OCI-LY7 (cell line): ENCODE results near the gene WDR36. TPM values are rescaled to one million over a fixed set of nuclear protein-coding genes. Genes with fewer than 3 reads are reported as not detected.

Experiments
- BruUV-seq: library from RNA; stranded (reverse); fragments of 400-500 nt; replicated peaks from 2 replicates; lab custom pipeline; 2021; lab: Mats Ljungman, UMichigan
- CTCF ChIA-PET: fragments of 300-600 bp; sonication (Branson Sonifier 250); formaldehyde crosslinking; loops from one replicate; lab custom pipeline; 2022; ENCODE audit warnings: antibody characterized with exemption; ENCODE audit not compliant: unreplicated experiment; lab: Charles Lee
- POLR2A ChIA-PET: fragments of 300-600 bp; sonication (Branson Sonifier 250); formaldehyde crosslinking; loops from one replicate; lab custom pipeline; 2022; ENCODE audit warnings: antibody characterized with exemption; lab: Charles Lee
- DNase-seq: peaks from one replicate; pipeline ENCODE4 v3.0.0-alpha.2; 2015; ENCODE audit warnings: low spot score
- H2AFZ ChIP-seq: fragments of 200-600 bp; sonication (generic), shearing (Covaris generic); 2 replicates; pipeline ENCODE4 v1.6.1; 2014; ENCODE audit warnings: mild to moderate bottlenecking, antibody characterized with exemption, low read length, moderate library complexity
- H3K27ac ChIP-seq: fragments of 200-600 bp; sonication (generic); 2 replicates; pipeline ENCODE4 v1.5.1; 2014; ENCODE audit warnings: mixed run types, low read depth, mild to moderate bottlenecking, moderate library complexity, low read length, inconsistent platforms; ENCODE audit not compliant: poor library complexity, severe bottlenecking
- H3K36me3 ChIP-seq: fragments of 200-600 bp; sonication (generic); 2 replicates; pipeline ENCODE4 v1.6.1; 2014; ENCODE audit warnings: mild to moderate bottlenecking, antibody characterized with exemption, low read length, moderate library complexity, mixed read lengths; ENCODE audit not compliant: insufficient read depth
- H3K4me1 ChIP-seq: fragments of 200-600 bp; sonication (generic); 2 replicates; pipeline ENCODE4 v1.5.1; 2014; ENCODE audit warnings: mild to moderate bottlenecking, low read length; ENCODE audit not compliant: insufficient read depth, poor library complexity, severe bottlenecking
- H3K4me2 ChIP-seq: fragments of 200-600 bp; sonication (generic); 2 replicates; pipeline ENCODE4 v1.6.1; 2014; ENCODE audit warnings: mild to moderate bottlenecking, low read length
- H3K4me3 ChIP-seq: fragments of 200-600 bp; sonication (generic); 2 replicates; pipeline ENCODE4 v1.5.1; 2014; ENCODE audit warnings: mild to moderate bottlenecking, low read depth, low read length; ENCODE audit not compliant: poor library complexity, severe bottlenecking
- H3K79me2 ChIP-seq: fragments of 200-600 bp; sonication (generic); 2 replicates; pipeline ENCODE4 v1.6.1; 2016; ENCODE audit warnings: low read depth, mild to moderate bottlenecking, low read length, moderate library complexity, mixed read lengths; ENCODE audit not compliant: insufficient read depth
- H3K9me2 ChIP-seq: fragments of 200-600 bp; sonication (generic); 2 replicates; pipeline ENCODE4 v1.6.1; 2016; ENCODE audit warnings: mild to moderate bottlenecking, low read length, mixed read lengths; ENCODE audit not compliant: insufficient read depth
- H3K9me3 ChIP-seq: fragments of 200-600 bp; sonication (generic); 2 replicates; pipeline ENCODE4 v1.6.1; 2014; ENCODE audit warnings: mild to moderate bottlenecking, mixed run types, low read length, mixed read lengths
- H4K20me1 ChIP-seq: fragments of 200-600 bp; sonication (generic); 2 replicates; pipeline ENCODE4 v1.6.1; 2014; ENCODE audit warnings: mild to moderate bottlenecking, antibody characterized with exemption, low read length, moderate library complexity, mixed read lengths; ENCODE audit not compliant: insufficient read depth
- CTCF ChIP-seq: fragments of 200-600 bp; sonication (generic); conservative IDR thresholded peaks from 2 replicates; pipeline ENCODE4 v1.5.1; 2014; ENCODE audit warnings: mild to moderate bottlenecking, antibody characterized with exemption, low read length, moderate library complexity, mixed read lengths
- EZH2phosphoT487 ChIP-seq: fragments of 200-600 bp; sonication (generic); IDR thresholded peaks from 2 replicates; pipeline ENCODE4 v1.6.1; 2018; ENCODE audit warnings: low read depth, borderline replicate concordance, mild to moderate bottlenecking, mixed run types, antibody characterized with exemption, low read length, moderate library complexity, mixed read lengths
- intact Hi-C: fragments of 100-400 bp; cut with micrococcal nuclease; formaldehyde crosslinking; loops from one replicate; pipeline ENCODE4 v1.10.0; 2022; ENCODE audit not compliant: unreplicated experiment
- total RNA-seq, 2 experiments: library from RNA; depleted of rRNA in 1 of 2; stranded (reverse); fragments of >200 nt in 1 of 2; shearing (Covaris generic) in 1 of 2; gene quantifications; 2 replicates each; pipeline ENCODE4 v1.2.3, GENCODE V29; 2014 to 2022

The WDR36 gene
- total RNA-seq, 2 experiments from 2014 or later, result 46.5 to 49.4 TPM

DNA sequence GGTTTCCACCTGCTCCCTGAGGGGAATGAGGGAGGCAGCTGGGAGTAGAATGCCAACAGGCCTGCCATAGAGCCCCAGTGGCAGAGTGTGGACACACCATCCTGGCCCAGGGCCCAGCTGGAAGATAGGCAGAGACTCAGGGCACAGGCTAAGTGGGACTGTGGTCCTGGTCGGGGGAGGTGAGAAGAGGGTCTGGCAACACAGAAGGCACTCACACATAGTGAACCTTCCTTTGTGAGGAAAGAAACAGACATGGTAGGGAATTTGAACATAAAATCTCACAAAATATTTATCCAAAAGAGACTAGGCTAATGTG is 41.2 kb downstream of the WDR36 start:
- intact Hi-C loops, result no loop called here
- Histone ChIP-seq H4K20me1 (no peaks in the 10 kb centered on the region), H2AFZ (no peak overlapping the region), H3K4me2 (no peak overlapping the region), H3K4me1 (no peaks in the 10 kb centered on the region), H3K9me2 (no peaks in the 10 kb centered on the region), H3K4me3 (no peak overlapping the region), H3K36me3 (peaks cover 17% of the 10 kb centered on the region; the same call in 1 of the 2 replicates), H3K9me3 (no peaks in the 10 kb centered on the region), H3K79me2 (no peaks in the 10 kb centered on the region), H3K27ac (no peak overlapping the region)
- TF ChIP-seq EZH2phosphoT487 (no peak), CTCF (no peak)
- ChIA-PET POLR2A (interaction anchor here (0.6 kb wide), 1 partner anchor 279 kb away, joined by 3 read pairs; no protein-coding TSS in a partner anchor), CTCF (no interaction called here)
- DNase-seq, result no peak
- no TSS peak for BruUV-seq

GRCh38 chr5:111134087-111134486 is 41.9 kb downstream of the WDR36 start:
- intact Hi-C loops, result no loop called here
- POLR2A ChIA-PET, result interaction anchor here (0.6 kb wide), 2 partner anchors 12 to 34 kb away, joined by 3 read pairs; no protein-coding TSS in a partner anchor
- no peak overlapping the region for H3K27ac ChIP-seq
- no peak for TF ChIP-seq CTCF
- TF ChIP-seq EZH2phosphoT487, result no peak
- H3K9me3 ChIP-seq, result no peaks in the 10 kb centered on the region
- H3K79me2 ChIP-seq, result no peaks in the 10 kb centered on the region
- BruUV-seq, result no TSS peak
- no peak for DNase-seq
- H3K36me3 ChIP-seq, result peaks cover 10% of the 10 kb centered on the region; the same call in 1 of the 2 replicates
- no peak overlapping the region for H2AFZ ChIP-seq
- no peak overlapping the region for H3K4me3 ChIP-seq
- no peaks in the 10 kb centered on the region for H4K20me1 ChIP-seq
- CTCF ChIA-PET, result no interaction called here
- no peaks in the 10 kb centered on the region for H3K4me1 ChIP-seq
- no peak overlapping the region for H3K4me2 ChIP-seq
- no peaks in the 10 kb centered on the region for H3K9me2 ChIP-seq

- BruUV-seq, result no TSS peak
- intact Hi-C loops, result no loop called here
- Histone ChIP-seq H3K9me3 (no peaks in the 10 kb centered on the region), H3K4me2 (no peak overlapping the region), H4K20me1 (no peaks in the 10 kb centered on the region), H3K9me2 (no peaks in the 10 kb centered on the region), H3K27ac (no peak overlapping the region), H3K4me1 (no peaks in the 10 kb centered on the region), H3K36me3 (peaks cover 3% of the 10 kb centered on the region; the same call in 1 of the 2 replicates), H2AFZ (no peak overlapping the region), H3K79me2 (no peaks in the 10 kb centered on the region), H3K4me3 (no peak overlapping the region)
- ChIA-PET POLR2A (interaction anchor here (0.7 to 0.8 kb wide), 2 partner anchors 11 to 36 kb away, joined by 3 read pairs; no protein-coding TSS in a partner anchor), CTCF (no interaction called here)
- DNase-seq, result no peak
- TF ChIP-seq CTCF (no peak), EZH2phosphoT487 (no peak)
These were observed 42.7 kb downstream of the WDR36 start for GRCh38 chr5:111134864-111135263.
